GM21737 (cell line): ENCODE results near the gene PSAT1.
"Not testable (repeated sequence)": the region's sequence is repeated elsewhere in the genome, so short reads cannot be mapped to it uniquely, and the experiment has no call there.

ENCODE experiments used
- ATAC-seq: cut with Tn5 transposase; IDR thresholded peaks from one replicate; pipeline ENCODE4 v1.9.1; 2021; ENCODE audit warnings: mild to moderate bottlenecking, moderate library complexity; ENCODE audit not compliant: unreplicated experiment

The PSAT1 gene

DNA sequence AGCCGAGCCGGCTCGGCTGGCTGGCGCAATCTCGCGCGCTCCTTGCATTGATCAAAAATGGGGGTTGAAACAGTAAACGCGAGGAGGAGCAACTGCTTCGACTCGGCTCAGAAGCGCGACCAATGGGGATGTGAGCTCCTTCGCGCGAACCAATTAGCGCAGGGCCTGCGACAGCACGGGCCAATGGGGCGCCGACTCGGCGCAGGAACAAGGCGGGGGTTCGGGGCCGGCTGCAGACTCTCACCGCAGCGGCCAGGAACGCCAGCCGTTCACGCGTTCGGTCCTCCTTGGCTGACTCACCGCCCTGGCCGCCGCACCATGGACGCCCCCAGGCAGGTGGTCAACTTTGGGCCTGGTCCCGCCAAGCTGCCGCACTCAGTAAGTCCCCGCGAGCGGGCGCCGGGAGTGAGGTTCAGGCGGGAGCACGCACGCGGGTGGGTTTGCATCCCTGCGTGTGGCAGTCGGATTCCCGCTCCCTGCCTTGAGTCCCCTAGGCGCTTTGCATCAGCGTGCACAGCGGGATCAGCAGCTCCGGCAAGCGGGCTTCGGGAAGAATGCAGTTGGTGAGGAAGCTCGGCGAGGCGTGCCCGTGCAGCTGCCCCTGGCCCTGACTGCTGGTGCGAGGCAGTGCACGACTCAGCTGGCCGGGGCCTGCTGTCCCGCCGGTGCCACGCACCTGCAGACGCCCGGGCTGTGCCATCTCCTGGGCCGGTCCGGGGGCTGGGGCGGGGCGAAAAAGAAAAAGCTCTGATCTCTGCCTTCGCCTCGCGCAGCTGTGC lies at the start of gene PSAT1:
PSAT1 (plus strand) TSS at position 233 of the 779 bp plus-strand sequence; CDS start at position 319, 86 bp downstream.
- peak; percentile 98 for ATAC-seq

DNA sequence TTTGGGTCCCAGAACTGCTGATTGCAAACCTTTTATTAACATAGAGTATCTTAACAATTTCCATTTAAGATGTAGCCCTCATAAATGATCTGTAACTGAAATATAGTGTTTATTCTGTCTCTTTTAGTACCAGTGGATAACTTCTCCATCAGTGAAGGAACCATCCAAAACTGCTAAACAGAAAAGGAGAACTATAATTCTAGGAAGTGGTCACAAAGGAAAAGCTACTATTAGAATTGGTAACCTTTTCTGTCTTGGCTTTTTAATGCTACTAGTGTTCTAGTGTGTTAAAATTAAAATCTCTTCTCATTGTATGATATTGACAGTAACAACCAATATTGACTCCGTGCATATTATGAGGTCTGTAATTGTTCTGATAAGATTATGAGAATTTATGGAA lies 48.3 kb upstream of the PSAT1 start:
- ATAC-seq: no peak

DNA sequence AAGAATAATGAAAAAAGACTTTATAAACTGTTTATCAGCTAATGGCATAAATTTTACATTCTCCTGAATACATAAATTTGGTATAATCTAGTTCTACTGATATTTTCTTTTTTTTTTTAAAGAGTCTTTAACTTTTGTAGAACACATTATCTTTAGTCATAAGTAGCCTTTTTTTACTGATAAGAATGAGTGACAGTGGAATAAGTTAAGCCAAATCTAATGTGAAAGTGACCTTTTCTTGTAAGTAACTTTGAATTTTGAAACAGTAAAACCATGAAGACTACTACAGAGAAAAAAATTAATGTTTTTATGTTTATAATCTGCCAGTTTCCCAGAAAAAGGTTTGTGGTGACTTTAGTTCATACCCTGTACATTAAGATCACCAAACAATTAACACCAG lies 47.4 kb upstream of the PSAT1 start:
- no peak for ATAC-seq

DNA sequence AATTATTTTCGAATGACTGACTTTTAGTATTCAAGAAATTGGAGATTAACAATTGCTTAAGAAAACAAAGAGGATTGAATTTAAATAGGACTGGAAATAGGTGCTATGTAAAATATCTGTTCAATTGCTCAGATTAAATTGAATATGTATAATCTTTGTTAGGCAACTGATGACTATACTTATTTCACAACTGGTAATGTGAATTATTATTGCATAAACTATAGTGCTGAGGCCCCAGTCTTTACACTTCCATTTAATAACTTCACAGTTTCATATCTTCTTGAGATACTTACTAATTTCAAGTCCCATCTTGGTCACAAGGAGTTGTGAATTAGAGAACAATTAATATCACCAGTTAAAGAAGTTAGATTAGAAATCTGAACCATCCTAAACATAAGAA lies 44.3 kb upstream of the PSAT1 start:
- no peak for ATAC-seq

DNA sequence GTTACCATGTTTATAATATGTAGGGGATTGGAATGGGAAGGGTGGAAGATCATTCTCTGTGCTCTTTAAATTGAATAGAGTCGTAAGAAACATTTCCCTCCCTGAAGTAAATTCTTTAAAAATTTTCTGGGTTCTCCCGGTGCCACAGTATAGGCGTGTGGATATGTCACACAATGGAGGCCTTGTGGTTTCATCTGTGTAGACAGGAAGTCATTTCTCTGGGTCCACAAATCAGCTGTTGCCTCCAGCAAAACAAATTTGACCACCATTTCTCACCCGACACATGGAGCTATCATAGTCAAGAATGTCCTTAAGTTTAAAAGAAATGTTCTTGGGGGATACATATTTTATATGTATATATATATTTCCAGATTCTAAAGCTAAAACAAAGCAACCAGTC lies 43.6 kb upstream of the PSAT1 start:
- ATAC-seq: no peak

DNA sequence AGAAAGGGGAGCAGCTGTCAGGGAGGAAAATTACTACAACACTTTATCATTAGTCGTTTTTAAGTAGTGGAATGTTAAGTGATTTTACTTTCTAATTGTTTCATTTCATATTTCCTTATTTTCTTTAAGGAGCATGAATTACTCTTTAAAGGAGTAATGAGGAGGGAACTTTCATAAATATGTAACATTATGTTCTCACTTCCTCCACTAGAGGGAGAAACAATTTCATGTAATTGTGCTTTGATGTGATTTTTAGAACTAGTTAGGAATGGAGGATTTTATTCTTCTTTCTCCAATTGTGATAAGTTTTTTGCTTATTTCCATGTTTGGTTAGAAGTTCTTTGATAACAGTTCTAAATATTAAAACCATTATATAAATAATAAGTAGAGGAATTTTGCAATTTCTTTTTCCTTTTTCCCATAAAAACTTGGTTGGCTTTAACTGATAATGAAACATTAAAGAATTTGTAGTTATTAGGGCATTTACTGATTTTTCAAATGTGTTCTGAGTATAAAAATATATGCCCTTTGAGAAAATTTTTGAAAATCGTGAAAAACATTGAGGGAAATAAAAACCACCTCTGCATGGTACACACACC lies 35.4 kb upstream of the PSAT1 start:
- no peak for ATAC-seq

DNA sequence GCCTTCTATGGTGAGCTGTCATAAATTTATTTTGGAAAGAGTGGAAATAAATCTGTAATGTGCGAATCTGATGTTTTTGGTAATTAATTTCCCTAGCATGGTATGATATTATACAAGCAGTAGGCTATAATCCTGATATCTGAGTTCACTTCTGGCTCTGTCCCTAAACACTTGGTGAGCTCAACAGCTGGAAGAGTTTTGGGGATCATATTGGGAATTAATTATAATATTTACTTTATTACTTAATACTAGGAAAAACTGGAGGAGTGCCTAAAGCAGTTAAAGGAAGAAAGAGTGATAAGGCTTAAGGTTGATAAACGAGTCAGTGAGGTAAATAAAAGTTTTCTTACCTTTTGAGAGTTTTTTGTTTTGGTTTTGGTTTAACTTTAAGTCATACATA lies 34.3 kb upstream of the PSAT1 start:
- ATAC-seq: no peak

DNA sequence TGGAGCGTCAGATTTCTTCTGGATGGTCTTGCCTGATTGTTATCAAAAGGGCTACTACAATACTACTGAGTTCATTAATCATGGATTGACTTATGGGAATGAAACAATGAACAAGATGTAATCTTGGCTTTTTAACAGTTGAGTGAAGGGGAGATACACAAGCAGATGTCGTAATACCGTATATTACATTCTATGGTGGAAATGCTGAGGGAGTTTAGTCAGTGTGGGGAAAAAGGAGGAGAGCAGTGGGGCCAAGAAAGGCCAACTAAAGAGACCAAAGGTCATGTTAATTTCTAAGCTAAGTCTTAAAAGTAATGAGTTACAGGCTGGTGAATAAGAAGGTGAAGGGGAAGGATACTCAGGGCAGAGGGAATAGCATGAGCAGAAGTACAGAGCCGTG lies 29.0 kb upstream of the PSAT1 start:
- no peak for ATAC-seq

DNA sequence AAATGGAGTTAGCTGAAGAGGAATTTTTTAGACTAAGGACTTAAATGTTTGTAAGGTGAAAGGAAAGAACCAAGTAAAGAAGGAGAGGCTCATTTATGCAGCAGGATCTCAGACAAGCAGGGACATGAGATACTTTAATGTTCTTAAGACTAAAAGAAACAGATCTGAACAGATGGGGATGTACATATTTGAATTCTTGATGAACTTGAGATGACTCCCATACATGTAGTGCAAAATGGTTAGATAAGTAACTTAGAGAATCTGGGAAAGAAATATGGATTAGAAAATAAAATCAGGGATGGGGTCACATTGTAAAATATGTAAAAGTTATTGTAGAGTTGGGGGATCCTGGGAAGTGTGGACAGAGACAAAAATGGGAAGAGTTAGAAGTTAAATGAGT lies 27.1 kb upstream of the PSAT1 start:
- ATAC-seq: no peak

- ATAC-seq: no peak
Measured at GRCh38 chr9:78272307-78272706, 24.6 kb upstream of the PSAT1 start.

DNA sequence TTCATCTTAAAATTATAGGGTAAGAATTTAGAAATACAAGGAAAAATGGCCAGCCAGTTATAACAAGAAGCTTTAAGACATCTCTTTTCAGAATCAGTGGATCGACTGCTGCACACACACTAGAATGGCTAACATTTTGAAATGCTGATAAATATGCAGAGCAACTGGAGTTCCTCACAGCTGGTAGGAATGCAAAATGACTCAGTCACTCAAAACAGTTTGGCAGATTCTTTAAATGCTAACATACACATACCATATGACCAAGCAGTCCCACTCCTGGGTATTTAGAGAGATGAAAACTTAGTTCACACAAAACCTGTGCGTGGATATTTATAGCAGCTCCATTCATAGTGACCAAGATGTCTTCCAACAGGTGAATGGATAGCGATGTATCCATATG lies 23.2 kb upstream of the PSAT1 start:
- no peak for ATAC-seq

GRCh38 chr9:78278177-78278777 lies 18.6 kb upstream of the PSAT1 start:
- no peak for ATAC-seq

DNA sequence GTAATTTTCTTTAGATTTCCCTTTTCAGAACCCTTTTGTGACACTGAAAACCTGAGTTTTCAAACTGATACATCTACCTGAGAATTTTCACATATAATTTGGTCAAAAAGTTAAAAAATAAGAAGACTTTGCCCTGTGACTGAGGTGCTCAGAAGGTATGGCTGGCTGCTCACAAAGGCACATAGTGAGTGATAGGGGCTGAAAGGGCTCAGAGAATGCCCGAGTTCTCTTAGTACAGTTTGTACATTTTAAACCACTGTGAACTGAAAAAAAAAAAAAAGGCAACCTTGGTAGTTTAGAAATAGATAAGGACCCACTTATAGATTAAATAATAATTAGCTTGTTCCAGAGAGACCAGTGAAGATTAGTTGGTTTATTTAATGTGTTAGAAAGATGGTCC lies 18.1 kb upstream of the PSAT1 start:
- ATAC-seq: no peak

- ATAC-seq: no peak
Measured at GRCh38 chr9:78280982-78281668, 15.8 kb upstream of the PSAT1 start.

DNA sequence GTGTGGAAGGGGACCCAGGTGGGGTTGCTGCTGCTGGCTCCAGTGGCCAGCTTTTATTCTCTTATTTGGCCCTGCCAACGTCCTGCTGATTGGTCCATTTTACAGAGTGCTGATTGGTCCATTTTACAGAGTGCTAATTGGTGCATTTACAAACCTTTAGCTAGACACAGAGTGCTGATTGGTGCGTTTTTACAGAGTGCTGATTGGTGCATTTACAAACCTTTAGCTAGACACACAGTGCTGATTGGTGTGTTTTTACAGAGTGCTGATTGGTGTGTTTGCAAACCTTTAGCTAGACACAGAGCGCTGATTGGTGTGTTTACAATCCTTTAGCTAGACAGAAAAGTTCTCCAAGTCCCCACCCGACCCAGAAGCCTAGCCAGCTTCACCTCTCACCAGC lies 12.7 kb upstream of the PSAT1 start:
- not testable (repeated sequence) for ATAC-seq

GRCh38 chr9:78286125-78286524 lies 10.8 kb upstream of the PSAT1 start:
- no peak for ATAC-seq

DNA sequence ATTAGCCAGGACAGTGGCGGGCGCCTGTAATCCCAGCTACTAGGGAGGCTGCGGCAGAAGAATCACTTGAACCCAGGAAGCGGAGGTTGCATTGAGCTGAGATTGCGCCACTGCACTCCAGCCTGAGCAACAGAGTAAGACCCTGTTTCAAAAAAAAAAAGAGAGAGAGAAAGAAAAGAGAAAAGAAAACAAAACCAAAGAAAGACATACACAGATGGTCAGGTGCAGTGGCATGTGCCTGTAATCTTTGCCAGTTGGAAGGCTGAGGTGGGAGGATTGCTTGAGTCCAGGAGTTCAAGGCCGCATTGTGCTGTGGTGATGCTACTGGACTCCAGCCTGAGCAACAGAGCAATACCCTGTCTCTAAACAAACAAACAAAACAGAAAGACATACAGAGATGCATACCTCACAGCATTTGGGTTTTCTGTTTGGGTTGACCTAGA lies 10.0 kb upstream of the PSAT1 start:
- no peak for ATAC-seq

- ATAC-seq: no peak
Measured at GRCh38 chr9:78288214-78288892, 8.6 kb upstream of the PSAT1 start.

GRCh38 chr9:78289474-78289873 lies 7.5 kb upstream of the PSAT1 start:
- no peak for ATAC-seq

DNA sequence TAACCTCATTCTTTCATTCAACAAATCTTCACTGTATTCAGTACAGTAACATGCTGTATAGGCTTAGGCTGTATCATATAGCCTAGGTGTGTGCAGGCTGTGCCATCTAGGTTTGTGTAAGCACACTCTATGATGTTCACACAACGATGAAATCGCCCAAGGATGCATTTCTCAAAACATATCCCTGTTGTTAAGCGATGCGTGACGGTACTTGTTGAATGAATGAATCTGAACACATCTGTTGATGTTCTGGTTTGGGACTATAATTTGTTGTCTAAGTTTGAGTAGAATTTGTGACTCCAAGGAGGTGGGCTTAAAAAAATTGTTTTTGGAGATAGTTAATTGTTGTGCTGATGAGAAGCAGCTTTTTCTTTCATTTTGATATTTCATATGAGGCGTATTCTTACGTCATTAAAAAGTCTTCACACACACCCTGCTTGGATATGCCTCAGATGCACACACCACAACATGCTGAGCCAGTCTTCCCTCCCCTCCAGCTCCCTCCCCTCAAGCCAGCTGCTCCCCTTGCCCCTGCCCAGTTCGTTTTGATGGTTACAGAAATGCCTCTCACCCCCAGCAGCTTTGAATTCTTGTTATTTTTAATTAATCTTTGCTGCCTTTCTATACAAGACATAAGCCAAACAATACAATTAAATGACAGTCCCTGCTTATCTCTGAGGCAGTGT lies 5.5 kb upstream of the PSAT1 start:
- no peak for ATAC-seq

DNA sequence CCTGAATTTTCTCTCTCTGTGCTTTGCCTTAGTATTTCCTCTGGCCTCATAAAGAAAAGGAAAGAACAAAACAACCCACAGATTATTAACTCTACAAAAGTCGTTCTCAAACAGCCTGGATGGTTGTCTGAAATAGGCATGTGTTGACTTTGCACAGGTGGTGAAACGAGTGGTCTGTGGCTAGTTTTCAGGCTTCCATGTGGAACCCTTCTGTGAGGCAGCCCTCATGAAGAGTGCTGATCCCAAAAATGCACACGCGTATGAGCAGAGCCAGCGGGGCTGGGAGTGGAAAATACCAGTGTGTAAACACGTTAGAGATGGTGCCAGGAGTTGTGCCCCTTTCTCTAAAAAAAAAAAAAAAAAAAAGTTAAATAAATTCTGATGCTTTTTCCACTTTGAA lies 4.9 kb upstream of the PSAT1 start:
- ATAC-seq: no peak
